H4 (cell line): ENCODE results near the gene TET3. TPM values are rescaled to one million over a fixed set of nuclear protein-coding genes. Genes with fewer than 3 reads are reported as not detected.
"Not testable (repeated sequence)": the region's sequence is repeated elsewhere in the genome, so short reads cannot be mapped to it uniquely, and the experiment has no call there.

Source experiments
- DNase-seq: peaks from one replicate; pipeline ENCODE4 v3.0.0-alpha.2; 2015; ENCODE audit warnings: low spot score
- total RNA-seq: library from RNA; depleted of rRNA; stranded (reverse); fragments of >200 nt; shearing (Covaris generic); gene quantifications from 2 replicates; pipeline ENCODE4 v1.2.3, GENCODE V29; 2014; rRNA removed

Gene TET3
- total RNA-seq, result 4.7 and 4.9 TPM in 2 replicates

DNA sequence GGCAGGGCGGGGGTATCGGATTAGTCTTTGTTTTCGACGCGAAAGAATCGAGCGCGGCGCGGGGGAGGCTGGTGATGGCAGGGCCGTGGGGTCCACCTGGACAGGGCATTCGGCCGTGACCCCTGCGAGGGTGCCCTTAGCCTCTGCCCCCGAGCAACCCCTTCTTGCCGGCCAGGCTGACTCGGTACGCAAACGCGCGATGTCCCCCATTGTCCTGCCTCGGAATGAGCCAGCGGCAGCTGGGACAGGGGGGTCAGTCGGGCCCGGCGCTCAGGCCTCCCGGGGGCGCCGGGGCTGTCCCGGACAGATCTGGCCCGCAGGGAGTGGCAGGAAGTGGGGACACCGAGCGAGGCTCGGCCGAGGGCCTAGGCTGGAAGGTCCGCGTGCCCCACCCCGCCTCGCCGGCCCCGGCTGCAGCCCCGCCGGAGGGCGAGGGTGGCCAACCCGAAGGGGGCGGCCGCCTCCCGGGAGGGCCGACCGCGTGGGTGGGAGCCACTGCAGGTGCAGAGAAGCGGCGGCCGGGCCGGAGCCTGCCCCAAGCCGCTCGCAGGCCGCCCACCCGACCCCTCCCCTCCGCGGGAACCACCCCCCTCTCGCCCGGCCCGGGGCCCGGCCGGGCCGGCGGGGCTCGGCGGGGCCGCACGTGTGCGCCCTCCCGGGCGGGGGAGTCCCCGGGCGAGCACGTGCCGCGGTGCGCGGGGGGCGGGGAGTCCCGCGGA, at the start of gene TET3:
Gene TET3, plus strand, starts transcription at position 708 of the 719 bp plus-strand sequence. CDS start 1,494 bp downstream, outside the sequence.
- DNase-seq, result no peak

DNA sequence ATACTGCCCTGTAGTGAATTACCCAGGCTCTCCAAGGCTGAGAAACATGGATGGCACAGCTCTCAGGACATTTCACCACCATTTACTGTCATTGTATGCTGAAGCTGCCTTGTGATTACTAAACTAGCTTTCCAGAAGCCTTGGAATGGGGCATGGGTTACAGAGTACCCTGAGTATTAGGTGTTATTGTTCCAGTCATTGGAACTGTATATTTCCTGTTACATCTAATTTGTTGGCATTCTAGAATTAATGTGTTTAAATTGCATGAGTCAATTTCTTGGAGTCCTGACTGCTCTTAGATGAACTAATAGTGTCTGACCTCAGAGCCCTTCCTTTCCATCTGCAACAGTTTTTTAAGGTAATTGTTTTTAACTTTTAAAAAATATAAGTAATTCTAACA, 49.1 kb upstream of the TET3 start:
- DNase-seq, result no peak

DNA sequence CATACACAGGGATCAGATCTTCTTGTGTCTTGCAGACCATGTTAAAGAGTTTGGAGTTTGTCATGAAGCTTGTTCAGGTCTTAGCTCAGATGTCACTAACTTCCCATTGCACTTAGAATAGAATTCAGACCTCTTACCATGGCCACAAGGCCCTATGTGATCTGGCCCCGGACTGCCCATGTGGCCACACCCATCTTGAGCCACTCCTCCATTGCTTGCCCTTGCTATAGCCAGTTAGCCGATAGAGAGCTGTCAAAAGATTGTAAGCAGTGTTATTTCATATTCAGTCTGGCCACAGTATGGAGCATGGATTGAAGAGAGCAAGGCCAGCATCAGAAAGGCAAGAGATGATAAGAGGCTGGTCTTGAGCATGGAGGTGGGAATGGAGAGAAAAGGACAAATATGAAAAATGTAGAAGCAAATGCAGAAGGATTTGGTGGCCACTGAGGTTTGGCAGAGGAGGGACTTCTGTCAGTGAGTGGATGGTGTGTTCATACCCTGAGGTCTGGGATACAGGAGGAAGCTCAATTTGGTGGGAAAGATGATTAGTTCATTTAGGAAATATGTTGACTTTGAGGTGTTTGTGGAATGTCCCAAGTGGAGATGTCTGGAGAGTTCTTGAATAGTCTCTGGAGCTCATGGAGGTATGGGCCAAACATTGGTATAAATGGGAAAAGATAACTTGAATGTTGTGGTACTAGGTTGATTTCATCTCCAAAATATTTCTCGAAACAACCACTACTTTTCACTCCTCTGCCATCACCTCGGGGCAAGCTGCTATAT, 47.4 kb upstream of the TET3 start:
- no peak for DNase-seq

DNA sequence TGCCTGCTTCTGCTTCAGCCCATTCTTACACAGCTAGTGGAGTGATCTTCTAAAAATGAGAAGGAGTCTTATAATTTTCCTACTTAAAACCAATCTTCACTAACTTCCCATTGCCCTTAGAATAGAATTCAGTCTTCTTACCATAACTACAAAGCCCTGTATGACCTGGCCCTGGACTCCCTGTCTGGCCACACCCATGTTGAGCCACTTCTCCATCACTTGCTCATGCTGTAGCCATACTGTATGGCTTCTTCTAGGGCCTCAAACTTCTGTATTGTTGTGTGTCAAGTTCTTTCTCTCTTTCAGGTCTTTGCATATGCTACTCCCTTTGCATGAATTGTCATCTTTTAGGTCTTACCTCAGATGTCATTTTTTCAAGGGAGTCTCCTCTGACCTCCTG, 46.8 kb upstream of the TET3 start:
- DNase-seq, result no peak

DNA sequence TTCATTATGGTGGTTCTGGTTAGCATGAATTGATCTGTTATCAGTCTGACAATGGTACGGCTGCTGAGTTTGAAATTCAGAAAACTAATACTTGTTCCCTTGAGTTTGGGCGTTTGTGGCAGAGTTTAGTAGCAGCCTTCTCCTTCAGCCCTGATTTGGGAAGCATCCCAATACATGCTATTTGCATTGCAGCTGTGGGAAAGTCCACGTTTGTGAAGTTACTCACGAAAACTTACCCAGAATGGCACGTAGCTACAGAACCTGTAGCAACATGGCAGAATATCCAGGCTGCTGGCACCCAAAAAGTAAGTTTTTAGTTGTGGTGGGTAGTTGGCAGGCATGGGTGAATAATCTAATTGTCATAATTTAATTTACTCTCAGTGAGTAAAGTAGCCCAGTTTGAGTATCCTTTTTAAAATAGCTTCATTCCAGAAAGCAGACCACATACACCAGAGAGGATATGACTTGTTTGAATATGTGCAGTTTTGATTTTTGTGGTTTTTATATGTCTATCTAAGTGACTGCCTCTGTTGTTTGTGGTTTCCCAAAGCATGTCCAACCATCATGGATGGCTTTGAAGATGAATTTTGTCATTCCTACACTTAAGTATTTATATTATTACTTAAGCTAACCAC, 45.9 kb upstream of the TET3 start:
- no peak for DNase-seq

DNA sequence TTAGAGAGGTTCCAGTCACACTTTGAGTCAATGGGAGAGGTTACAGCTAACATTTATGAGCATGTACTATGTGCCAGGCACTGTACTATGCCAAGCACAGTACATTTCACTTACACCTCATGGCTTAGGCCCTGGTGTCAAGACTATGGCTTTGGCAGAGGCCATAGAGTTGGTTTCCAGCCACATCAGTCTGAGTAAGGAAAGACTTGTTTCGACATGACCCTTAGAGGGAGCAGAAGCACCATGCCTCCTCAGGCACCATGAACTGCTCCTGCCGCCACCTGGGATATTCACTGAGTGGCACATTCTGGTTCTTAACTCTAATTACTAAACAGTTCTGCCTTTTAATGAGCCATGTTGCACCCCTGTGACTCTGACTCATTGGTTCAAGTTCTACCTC, 45.3 kb upstream of the TET3 start:
- no peak for DNase-seq

DNA sequence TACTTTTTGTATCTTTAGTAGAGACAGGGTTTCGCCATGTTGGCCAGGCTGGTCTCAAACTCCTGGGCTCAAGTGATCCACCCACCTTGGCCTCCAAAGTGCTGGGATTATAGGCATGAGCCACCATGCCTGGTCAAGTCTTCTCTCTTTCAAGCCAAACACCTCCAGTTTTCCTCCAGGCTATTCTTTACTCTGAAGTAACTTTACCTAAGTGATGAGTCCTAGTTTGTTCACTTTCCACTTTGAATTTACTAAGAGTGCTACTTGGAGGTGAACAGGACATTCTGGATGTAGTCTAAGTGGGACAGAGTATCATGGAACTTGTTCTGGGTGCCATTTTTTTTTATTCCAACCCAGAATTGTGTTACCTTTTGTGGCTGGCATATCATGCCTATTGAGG, 44.6 kb upstream of the TET3 start:
- not testable (repeated sequence) for DNase-seq

DNA sequence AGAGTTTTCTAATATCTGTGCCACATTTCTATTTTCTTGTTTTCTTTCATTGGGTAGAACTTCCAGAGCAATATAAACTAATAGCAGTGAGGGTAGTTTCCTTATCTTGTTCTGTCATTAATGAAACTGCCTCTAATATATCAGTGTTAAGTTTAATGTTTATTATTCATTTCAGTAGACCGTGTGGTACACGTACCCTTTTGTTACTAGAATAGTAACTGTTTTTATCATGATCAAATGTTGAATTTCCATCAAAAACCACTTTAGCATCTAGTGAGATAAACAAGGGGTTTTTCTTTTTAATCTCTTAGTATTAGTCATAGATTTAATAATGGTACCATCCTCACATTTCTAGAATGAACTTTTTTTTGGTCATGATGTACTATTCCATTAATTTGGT, 42.0 kb upstream of the TET3 start:
- no peak for DNase-seq

DNA sequence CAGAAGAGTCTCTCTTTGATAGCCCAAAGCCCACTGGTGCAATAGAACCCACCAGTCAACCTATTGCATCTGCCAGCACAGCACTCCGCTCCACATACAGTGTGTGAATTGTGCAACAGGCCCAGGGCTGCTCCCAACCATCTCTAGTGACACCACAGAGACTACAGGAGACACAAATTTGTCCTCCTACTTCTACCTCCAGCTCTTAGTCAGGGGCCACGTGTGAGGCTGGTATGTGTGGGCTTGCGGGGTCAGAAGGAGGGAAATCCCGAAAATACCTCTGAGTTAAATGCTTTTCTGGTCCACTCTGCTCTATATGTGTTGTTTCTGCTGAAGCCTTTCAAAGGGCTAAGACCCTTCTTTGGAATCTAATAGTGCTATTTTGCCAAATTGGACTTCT, 40.0 kb upstream of the TET3 start:
- no peak for DNase-seq

DNA sequence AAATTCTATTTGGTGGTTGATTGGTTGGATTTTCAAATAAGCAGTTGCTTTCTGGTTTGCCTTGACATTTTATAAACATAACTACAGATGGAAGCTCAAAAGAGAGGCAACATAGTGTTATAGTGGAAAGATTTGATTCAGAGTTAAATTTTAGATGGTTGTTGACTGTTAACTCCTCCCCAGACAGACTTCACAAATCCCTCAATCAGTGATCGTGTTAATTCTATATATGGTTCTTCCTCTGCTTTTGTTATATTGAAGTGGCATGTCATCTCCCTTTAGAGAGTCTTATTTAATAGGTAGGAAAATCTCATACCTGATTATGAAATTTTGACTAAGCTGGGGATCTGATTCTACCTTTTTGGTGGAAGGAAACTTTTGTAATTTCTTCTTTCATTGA, 38.5 kb upstream of the TET3 start:
- DNase-seq, result no peak

DNA sequence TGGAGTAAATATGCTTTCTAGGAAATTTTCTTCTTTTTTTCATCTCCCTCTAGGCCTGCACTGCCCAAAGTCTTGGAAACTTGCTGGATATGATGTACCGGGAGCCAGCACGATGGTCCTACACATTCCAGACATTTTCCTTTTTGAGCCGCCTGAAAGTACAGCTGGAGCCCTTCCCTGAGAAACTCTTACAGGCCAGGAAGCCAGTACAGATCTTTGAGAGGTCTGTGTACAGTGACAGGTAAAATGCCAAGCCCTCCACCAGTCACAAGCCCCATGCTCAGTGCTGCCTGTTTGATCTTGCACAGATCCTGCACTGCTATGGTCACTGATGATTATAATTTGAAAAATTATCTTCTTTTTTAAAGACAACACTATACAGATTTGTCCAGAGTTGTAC, 38.0 kb upstream of the TET3 start:
- no peak for DNase-seq

DNA sequence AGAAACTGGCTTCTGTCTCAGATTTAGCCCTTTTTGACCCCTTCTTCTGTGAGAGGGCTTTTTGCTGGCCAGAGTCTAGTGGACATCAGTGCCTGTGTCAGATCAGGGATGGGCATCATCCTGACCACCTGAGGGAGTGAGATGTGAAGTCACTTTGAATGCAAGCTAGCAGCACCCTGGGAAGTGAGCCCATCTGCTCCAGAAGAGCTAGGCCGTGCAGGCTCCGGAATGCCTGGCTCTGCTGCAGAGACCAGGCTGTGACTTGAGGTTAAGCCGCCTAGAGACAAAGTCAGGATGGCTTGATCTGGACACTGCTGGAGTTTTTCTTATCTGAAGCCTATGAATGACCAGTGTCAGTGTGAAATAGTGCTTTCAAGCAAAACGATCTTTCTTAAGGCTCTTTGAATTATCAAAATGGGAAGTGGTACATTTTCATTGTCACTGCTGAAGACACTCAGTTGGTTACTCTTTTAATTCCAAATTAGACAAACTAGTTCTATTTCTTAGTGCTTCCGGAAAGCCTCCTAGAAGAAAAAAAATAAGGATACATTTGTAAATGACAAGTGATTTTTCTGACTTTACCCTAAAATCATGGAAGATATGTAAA, 37.2 kb upstream of the TET3 start:
- no peak for DNase-seq

DNA sequence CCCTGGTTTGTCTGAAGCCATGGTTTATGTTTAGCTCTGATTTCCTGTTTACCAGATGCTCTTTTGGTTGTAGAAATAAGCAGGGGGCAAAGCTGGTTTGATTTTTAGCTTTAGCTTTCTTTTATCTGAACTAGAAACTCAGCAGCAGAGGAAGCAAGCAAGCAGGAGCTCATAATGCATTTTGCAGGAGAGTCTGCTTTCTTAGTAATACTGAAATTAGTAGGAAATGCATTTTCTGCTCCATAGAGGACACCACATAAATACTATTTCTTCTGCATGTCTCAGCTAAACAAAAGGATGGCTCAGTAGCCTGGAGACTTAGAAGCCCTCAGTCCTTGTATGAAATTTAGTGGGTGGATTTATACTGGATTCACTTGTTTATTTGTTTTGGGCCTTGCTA, 34.9 kb upstream of the TET3 start:
- no peak for DNase-seq

DNA sequence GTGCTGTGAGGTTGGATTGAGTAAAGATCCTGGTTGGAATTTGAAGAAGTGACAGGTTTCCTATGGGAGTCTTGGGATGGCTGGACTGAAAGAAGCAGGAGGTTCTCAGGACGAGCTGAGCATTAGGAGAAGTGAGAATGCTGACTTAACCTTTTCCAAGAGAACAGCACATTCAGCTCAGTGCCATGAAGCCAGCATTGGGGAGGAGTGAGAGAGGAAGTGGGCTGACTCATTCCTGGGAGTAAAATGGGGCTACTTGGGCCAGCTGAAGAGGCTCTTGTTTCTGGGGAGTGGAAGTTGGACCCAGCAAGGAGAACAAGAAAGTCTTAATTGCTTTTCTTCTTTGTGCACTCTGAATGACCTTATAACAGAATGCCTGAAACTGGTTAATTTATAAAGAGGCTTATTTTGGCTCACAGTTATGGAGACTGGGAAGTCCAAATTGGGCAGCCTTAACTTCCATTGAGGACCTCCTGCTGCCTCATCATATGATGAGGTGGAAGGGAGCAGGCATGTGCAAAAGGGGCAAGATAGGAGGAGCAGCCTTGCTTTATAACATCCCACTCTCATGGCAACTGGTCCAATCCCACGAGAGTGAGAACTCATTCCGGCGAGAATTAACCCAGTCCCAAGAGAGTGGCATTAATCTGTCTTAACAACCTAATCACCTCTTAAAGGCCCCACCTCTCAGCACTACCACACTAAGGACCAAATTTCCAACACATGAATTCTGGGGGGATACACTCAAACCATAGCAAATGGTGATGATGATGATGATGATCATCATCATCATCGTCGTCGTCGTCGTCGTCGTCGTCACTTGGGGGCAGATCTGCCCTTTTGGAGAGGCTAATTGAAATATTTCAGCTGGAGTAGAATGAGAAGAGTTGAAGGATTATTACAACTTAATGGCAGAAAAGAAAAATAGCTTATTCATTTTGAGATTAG, 31.9 kb upstream of the TET3 start:
- no peak for DNase-seq

DNA sequence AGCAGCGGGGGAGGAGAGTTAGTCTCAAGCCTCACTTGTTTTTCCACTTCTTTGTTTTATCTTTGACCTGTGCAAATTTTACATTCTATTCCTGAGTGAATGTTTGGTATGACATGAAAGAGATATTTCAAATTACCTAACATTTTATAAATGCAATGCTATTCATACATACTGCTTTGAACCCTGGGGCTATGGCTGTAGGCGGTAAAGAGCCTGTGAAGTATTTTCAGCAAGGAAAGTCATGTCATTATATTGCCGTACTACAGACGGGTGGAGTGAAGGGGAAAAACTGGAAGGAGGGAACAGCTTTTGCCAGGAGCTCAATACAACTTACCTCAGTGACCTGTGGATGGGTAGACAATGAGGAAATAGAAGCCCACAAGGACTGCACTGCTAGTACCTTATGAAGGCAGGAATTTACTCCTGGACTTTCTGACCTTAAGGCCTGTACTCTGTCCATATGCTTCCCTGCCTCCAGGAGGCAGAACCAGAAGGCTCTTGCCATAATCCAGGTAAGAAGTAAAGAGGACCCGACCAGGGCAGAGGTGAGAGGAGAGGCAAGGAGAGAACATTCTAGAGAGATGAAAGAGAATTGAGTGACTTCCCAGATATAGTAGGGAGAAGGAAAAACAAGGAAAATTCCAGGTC, 28.4 kb upstream of the TET3 start:
- DNase-seq, result no peak

DNA sequence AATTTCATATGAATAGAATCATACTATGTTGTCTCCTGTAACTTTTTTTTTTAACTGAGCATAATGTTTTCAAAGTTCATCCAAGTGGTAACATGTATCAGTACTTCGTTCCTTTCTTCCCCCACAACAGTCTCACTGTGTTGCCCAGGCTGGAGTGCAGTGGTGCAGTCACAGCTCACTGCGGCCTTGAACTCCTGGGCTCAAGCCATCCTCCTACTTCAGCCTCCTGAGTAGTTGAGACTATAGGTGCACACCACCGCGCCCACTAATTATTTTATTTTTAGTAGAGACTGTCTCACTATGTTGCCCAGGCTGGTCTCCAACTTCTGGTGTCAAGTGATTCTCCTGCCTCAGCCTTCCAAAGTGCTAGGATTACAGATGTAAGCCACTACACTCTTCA, 23.4 kb upstream of the TET3 start:
- no peak for DNase-seq

DNA sequence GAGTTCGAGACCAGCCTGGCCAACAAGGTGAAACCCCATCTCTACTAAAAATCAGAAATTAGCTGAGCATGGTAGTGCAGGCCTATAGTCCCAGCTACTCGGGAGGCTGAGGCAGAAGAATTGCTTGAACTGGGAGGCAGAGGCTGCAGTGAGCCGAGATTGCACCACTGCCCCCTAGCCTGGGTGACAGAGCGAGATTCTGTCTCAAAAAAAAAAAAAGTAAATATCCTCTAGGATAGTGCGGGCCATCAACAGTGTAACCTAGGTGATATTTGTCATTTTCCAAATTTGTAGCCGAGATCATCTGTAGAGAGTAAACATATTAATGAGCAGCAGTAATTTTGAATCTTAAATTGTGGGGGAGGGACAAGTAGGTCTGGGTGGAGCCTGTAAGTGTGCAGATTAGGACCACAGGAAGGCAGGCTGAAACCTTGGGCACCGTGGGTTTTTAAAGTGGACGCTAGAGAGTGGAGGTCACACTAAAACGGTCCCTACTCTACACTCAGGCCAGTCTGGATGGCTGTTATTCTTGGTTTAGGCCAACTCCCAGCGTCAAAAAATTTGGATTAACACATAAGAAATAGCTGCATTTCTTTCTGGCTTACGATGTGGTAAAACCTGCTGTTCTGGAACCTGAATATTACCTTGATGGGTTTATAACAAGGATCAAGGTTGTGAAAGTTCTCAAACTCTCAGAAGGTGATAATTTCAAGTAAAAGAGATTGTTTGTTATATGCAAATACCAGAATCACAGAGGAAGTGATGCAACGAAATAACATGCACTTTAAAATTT, 22.7 kb upstream of the TET3 start:
- DNase-seq, result no peak

DNA sequence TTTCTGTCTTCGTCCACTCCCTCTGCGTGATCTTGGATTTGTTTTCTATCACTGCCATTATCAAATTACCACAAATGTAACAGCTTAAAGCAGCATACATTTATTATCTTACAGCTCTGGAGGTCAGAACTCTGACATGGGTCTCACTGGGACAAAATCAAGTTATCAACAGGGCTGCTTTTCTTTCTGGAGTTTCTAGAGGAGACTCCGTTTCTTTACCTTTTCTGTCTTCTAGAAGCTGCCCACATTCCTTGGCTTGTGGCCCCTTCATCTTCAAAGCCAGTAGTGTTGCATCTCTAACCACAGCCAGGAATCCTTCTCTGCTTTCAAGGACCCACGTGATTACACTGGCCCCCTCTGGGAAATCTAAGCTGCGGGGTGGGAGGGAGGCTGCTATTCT, 21.9 kb upstream of the TET3 start:
- DNase-seq, result no peak

DNA sequence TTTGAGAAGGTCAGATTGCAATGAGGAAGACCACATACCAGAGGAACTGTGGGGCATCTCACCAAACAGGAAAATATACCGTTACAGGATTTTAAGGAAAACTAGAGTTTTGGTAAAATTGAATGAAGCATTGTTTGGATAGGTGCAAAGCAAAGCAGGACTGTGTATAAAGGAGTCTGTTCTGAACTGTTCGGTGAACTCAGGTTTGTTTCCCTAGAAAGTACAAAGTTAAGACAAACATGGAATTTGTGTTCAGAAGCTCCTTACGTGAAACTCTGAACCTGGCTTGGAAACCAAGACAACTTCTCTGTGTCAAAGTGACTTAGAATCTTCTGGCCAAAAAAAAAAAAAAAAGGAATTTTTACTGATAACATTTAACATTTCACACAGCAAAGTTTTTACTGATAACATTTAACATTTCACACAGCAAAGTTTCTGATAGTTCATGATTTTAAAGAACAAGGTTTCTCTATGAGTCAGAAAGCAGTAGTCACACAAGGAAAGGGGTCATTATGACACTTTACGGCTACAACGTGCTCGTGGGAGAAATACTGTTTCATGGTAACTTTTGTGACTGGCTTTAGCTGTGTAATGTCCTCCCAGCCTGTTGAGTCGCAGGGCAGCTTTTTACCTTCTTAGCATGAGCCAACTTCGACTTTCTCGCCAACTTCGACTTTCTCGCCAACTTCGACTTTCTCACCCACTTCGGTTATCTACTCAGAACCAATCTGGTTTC, 21.2 kb upstream of the TET3 start:
- no peak for DNase-seq
